Fibroblast of lung (primary cell): ENCODE measurements around the gene ZNF207.
"Not testable (repeated sequence)": the region's sequence is repeated elsewhere in the genome, so short reads cannot be mapped to it uniquely, and the experiment has no call there.

Source experiments
- EZH2 ChIP-seq: IDR thresholded peaks from 2 replicates; pipeline ENCODE4 v1.5.1; 2012; ENCODE audit warnings: low read length, control low read depth, mild to moderate bottlenecking; ENCODE audit errors: missing control alignments
- TF ChIP-seq, protein P1 (sequence below), 2 donors: IDR thresholded peaks in 1 of 2; conservative IDR thresholded peaks in 1 of 2; 1 replicate in 1 of 2; 2 replicates in 1 of 2; pipeline ENCODE4 v1.5.1; 2011 to 2012; ENCODE audit warnings: low read length in 2 of 2, control low read depth in 1 of 2, inconsistent platforms in 1 of 2, low read depth in 1 of 2, mild to moderate bottlenecking in 1 of 2

DNA sequence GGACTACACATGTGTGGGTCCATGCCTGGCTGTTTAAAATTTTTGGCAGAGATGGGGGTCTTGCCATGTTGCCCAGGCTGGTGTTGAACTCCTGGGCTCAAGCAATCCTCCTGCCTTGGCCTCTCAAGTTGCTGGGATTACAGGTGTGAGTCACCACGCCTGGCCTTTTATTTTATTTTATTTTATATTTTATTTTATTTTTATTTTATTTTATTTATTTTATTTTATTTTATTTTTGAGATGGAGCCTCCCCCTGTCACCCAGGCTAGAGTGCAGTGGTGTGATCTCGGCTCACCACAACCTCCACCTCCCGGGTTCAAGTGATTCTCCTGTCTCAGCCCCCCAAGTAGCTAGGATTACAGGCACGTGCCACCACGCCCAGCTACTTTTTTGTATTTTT is 33.3 kb upstream of the ZNF207 start:
- TF ChIP-seq, protein P1, sequence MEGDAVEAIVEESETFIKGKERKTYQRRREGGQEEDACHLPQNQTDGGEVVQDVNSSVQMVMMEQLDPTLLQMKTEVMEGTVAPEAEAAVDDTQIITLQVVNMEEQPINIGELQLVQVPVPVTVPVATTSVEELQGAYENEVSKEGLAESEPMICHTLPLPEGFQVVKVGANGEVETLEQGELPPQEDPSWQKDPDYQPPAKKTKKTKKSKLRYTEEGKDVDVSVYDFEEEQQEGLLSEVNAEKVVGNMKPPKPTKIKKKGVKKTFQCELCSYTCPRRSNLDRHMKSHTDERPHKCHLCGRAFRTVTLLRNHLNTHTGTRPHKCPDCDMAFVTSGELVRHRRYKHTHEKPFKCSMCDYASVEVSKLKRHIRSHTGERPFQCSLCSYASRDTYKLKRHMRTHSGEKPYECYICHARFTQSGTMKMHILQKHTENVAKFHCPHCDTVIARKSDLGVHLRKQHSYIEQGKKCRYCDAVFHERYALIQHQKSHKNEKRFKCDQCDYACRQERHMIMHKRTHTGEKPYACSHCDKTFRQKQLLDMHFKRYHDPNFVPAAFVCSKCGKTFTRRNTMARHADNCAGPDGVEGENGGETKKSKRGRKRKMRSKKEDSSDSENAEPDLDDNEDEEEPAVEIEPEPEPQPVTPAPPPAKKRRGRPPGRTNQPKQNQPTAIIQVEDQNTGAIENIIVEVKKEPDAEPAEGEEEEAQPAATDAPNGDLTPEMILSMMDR (conservative IDR thresholded peaks at IDR 0.05 in 1 of 2, IDR thresholded peaks at IDR 0.05 in 1 of 2; ENCODE audit: low read depth in 1 of 2, low read length in 2 of 2), result not testable (repeated sequence)
- TF ChIP-seq EZH2, result not testable (repeated sequence)
